Loucy (cell line): Measurements from ENCODE around the gene UMODL1.

Experiments
- H2AFZ ChIP-seq: fragments of 200-600 bp; sonication (generic); 2 replicates; pipeline ENCODE4 v1.6.0; 2016; ENCODE audit warnings: antibody characterized with exemption, mild to moderate bottlenecking, low read length, moderate library complexity
- H3F3A ChIP-seq: fragments of 200-600 bp; 2 replicates; pipeline ENCODE4 v1.6.0; 2016; ENCODE audit warnings: antibody characterized with exemption, low read depth, mild to moderate bottlenecking
- H3K27me3 ChIP-seq: fragments of 200-600 bp; sonication (generic); 2 replicates; pipeline ENCODE4 v1.6.1; 2014; ENCODE audit warnings: low read length, mild to moderate bottlenecking; ENCODE audit not compliant: insufficient read depth, poor library complexity, severe bottlenecking
- H3K36me3 ChIP-seq: fragments of 200-600 bp; sonication (generic); 2 replicates; pipeline ENCODE4 v1.6.1; 2016; ENCODE audit warnings: low read length; ENCODE audit not compliant: insufficient read depth
- H3K4me1 ChIP-seq: fragments of 200-600 bp; sonication (generic); 2 replicates; pipeline ENCODE4 v1.5.1; 2014; ENCODE audit warnings: low read length, mild to moderate bottlenecking; ENCODE audit not compliant: insufficient read depth, poor library complexity, severe bottlenecking
- H3K4me2 ChIP-seq: fragments of 200-600 bp; sonication (generic); 2 replicates; pipeline ENCODE4 v1.6.0; 2014; ENCODE audit warnings: antibody characterized with exemption, low read length, low read depth, mild to moderate bottlenecking; ENCODE audit not compliant: poor library complexity, severe bottlenecking
- H3K4me3 ChIP-seq: fragments of 200-600 bp; sonication (generic); 2 replicates; pipeline ENCODE4 v1.5.1; 2014; ENCODE audit warnings: low read length, mild to moderate bottlenecking, mixed read lengths; ENCODE audit not compliant: poor library complexity, severe bottlenecking
- H3K79me2 ChIP-seq: fragments of 200-600 bp; sonication (generic); 2 replicates; pipeline ENCODE4 v1.6.1; 2014; ENCODE audit warnings: low read length; ENCODE audit not compliant: insufficient read depth
- H3K9ac ChIP-seq: fragments of 200-600 bp; sonication (generic); 2 replicates; pipeline ENCODE4 v1.6.0; 2014; ENCODE audit warnings: mild to moderate bottlenecking, low read depth, low read length, moderate library complexity; ENCODE audit not compliant: poor library complexity, severe bottlenecking
- H3K9me2 ChIP-seq: fragments of 200-600 bp; sonication (generic); replicated peaks from 2 replicates; pipeline ENCODE4 v1.6.1; 2016; ENCODE audit warnings: low read depth, low read length, mixed read lengths
- H3K9me3 ChIP-seq: fragments of 200-600 bp; sonication (generic); 2 replicates; pipeline ENCODE4 v1.6.1; 2014; ENCODE audit warnings: mild to moderate bottlenecking, antibody characterized with exemption, low read length, low read depth; ENCODE audit not compliant: insufficient read depth
- H4K20me1 ChIP-seq: fragments of 200-600 bp; sonication (generic); 2 replicates; pipeline ENCODE4 v1.6.0; 2014; ENCODE audit warnings: antibody characterized with exemption, low read length, mild to moderate bottlenecking; ENCODE audit not compliant: insufficient read depth, poor library complexity, severe bottlenecking
- EZH2phosphoT487 ChIP-seq: fragments of 200-600 bp; IDR thresholded peaks from 2 replicates; pipeline ENCODE4 v1.6.1; 2018; ENCODE audit warnings: antibody characterized with exemption, mild to moderate bottlenecking, moderate library complexity, borderline replicate concordance
- TF ChIP-seq, protein P1 (sequence below): fragments of 200-600 bp; sonication (generic); conservative IDR thresholded peaks from 2 replicates; pipeline ENCODE4 v1.5.1; 2014; ENCODE audit warnings: mild to moderate bottlenecking, antibody characterized with exemption, low read length

Gene UMODL1

DNA sequence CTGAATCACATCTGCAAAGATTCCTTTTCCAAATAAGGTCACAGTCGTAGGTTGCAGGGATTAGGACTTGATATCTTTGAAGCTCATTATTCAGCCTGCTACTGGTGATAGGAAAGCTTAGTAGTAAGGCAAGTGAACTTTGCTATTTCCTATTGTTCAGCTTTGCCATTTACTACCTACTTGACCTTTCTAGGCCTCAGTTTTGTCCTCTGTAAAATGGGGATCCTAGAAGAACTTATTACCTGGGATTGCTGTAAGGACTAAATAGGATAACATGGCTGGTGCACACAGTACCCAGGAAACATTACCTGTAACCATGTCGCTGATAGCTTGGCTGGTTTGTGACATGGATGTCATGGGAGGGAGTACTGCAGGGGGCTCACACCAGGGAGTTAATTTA lies 24.5 kb downstream of the UMODL1 start:
- TF ChIP-seq EZH2phosphoT487, result no peak
- TF ChIP-seq, protein P1, sequence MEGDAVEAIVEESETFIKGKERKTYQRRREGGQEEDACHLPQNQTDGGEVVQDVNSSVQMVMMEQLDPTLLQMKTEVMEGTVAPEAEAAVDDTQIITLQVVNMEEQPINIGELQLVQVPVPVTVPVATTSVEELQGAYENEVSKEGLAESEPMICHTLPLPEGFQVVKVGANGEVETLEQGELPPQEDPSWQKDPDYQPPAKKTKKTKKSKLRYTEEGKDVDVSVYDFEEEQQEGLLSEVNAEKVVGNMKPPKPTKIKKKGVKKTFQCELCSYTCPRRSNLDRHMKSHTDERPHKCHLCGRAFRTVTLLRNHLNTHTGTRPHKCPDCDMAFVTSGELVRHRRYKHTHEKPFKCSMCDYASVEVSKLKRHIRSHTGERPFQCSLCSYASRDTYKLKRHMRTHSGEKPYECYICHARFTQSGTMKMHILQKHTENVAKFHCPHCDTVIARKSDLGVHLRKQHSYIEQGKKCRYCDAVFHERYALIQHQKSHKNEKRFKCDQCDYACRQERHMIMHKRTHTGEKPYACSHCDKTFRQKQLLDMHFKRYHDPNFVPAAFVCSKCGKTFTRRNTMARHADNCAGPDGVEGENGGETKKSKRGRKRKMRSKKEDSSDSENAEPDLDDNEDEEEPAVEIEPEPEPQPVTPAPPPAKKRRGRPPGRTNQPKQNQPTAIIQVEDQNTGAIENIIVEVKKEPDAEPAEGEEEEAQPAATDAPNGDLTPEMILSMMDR, result no peak
- Histone ChIP-seq H3K9ac (no peak overlapping the region), H2AFZ (no peak overlapping the region), H3K9me2 (no peaks in the 10 kb centered on the region), H3K36me3 (no peaks in the 10 kb centered on the region), H3K27me3 (no peaks in the 10 kb centered on the region), H3K79me2 (no peaks in the 10 kb centered on the region), H3K4me2 (no peak overlapping the region), H3F3A (no peaks in the 10 kb centered on the region), H3K4me1 (peaks cover 13% of the 10 kb centered on the region), H4K20me1 (no peaks in the 10 kb centered on the region), H3K4me3 (no peak overlapping the region), H3K9me3 (peaks cover 3% of the 10 kb centered on the region; the same call in 1 of the 2 replicates)

DNA sequence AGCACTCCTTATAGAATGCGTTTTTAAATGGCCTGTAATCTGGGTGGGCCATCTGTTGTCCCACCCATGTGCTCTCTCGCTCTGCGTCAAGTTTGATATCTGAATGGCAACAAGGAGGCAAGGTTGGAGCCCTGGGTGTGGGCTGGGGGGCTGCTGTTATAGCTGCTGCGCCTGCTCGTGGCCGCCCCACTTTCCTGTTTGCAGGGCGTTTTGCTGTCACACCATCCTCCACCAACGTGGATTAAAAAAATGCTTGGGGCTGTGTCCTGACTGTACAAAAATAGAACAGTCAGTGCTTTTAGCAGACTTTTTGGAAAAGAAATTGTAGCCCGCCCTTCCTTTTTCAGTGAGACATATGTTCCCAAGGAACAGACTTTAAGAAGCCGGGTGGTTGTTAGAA lies 25.4 kb downstream of the UMODL1 start:
- no peak for TF ChIP-seq EZH2phosphoT487
- TF ChIP-seq, protein P1, result no peak
- no peaks in the 10 kb centered on the region for H3K79me2 ChIP-seq
- H3F3A ChIP-seq, result no peaks in the 10 kb centered on the region
- no peaks in the 10 kb centered on the region for H3K27me3 ChIP-seq
- no peaks in the 10 kb centered on the region for H3K9me2 ChIP-seq
- H3K4me1 ChIP-seq, result peaks cover 19% of the 10 kb centered on the region
- H4K20me1 ChIP-seq, result no peaks in the 10 kb centered on the region
- H3K9ac ChIP-seq, result no peak overlapping the region
- H3K4me2 ChIP-seq, result no peak overlapping the region
- no peaks in the 10 kb centered on the region for H3K36me3 ChIP-seq
- no peak overlapping the region for H2AFZ ChIP-seq
- peaks cover 3% of the 10 kb centered on the region; the same call in 1 of the 2 replicates for H3K9me3 ChIP-seq
- no peak overlapping the region for H3K4me3 ChIP-seq

DNA sequence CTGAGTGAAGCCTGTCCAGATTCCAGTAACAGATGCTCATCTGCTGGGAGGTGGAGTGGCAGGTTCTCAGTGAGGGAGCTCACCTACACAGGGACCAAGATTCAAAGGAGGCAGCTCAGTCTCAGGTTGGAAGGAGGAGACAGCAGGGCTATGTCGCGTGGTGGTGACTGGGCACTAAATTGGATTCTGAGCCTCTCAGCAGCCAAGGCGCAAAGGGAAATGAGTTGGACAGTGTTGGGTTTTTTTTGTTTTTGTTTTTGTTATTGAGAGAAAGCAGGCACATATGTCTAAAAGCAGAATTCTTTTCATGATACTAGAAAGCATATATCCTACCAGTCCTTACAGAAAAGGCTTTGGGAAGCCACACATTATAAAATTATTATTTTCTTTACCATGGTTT lies 26.2 kb downstream of the UMODL1 start:
- Histone ChIP-seq H3F3A (no peaks in the 10 kb centered on the region), H3K4me3 (no peak overlapping the region), H3K4me1 (peaks cover 26% of the 10 kb centered on the region), H3K9me2 (no peaks in the 10 kb centered on the region), H2AFZ (no peak overlapping the region), H3K9ac (no peak overlapping the region), H3K9me3 (peaks cover 3% of the 10 kb centered on the region; the same call in 1 of the 2 replicates), H4K20me1 (no peaks in the 10 kb centered on the region), H3K36me3 (no peaks in the 10 kb centered on the region), H3K27me3 (no peaks in the 10 kb centered on the region), H3K79me2 (no peaks in the 10 kb centered on the region), H3K4me2 (peak overlapping the region; percentile 39)
- TF ChIP-seq, protein P1, result no peak
- TF ChIP-seq EZH2phosphoT487, result no peak
